HEK293 (cell line): ENCODE results near the gene CPD.

Experiments
- SALL2 ChIP-seq: fragments of 450-650 bp; formaldehyde crosslinking; IDR thresholded peaks from 2 replicates; pipeline ENCODE4 v1.5.0; 2017; ENCODE audit warnings: missing biosample characterization, mild to moderate bottlenecking, missing genetic modification characterization, borderline replicate concordance
- YY1 ChIP-seq: fragments of 450-650 bp; formaldehyde crosslinking; IDR thresholded peaks from 2 replicates; pipeline ENCODE4 v1.5.1; 2018; ENCODE audit warnings: missing biosample characterization, missing genetic modification characterization
- ZBTB17 ChIP-seq: fragments of 450-650 bp; formaldehyde crosslinking; IDR thresholded peaks from 2 replicates; pipeline ENCODE4 v1.5.1; 2016; ENCODE audit warnings: missing biosample characterization, missing genetic modification characterization
- ZBTB21 ChIP-seq: fragments of 450-650 bp; formaldehyde crosslinking; IDR thresholded peaks from 2 replicates; pipeline ENCODE4 v1.5.1; 2017; ENCODE audit warnings: missing biosample characterization, missing genetic modification characterization
- ZIC2 ChIP-seq: fragments of 450-650 bp; formaldehyde crosslinking; IDR thresholded peaks from 2 replicates; pipeline ENCODE4 v1.5.1; 2016; ENCODE audit warnings: missing biosample characterization, missing genetic modification characterization
- ZNF24 ChIP-seq: fragments of 450-650 bp; formaldehyde crosslinking; IDR thresholded peaks from 2 replicates; pipeline ENCODE4 v1.5.1; 2016; ENCODE audit warnings: missing biosample characterization, missing genetic modification characterization
- TF ChIP-seq, protein P1 (sequence below): fragments of 450-650 bp; formaldehyde crosslinking; IDR thresholded peaks from 2 replicates; pipeline ENCODE4 v1.5.1; 2016; ENCODE audit warnings: missing biosample characterization, missing genetic modification characterization
- TF ChIP-seq, protein P2 (sequence below): fragments of 450-650 bp; formaldehyde crosslinking; IDR thresholded peaks from 2 replicates; pipeline ENCODE4 v1.5.1; 2016; ENCODE audit warnings: missing biosample characterization, missing genetic modification characterization, low read depth

DNA sequence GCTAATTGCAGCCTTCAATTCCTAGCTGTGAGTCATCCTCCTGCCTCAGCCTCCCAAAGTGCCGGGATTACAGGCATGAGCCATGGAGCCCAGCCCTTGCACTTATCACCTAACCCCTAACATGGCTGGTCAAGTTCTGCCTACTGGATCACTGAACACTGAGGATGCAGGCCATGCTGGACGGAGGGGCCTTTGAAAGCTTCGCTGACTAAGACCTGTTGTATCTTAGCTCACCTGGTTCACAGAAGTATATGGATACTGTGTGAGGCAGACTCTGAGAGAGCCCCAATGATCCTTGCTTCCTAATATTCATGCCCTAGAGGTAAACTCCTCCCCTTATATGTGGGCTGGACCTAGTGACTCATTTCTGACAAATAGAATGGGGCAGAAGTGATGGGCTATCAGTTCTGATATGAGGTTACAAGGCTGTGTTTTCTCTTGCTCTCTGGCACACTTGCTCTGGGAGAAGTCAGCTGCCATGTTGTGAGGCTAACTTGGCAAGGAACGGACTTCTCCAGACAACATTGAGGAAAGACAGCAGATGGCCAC, 33.1 kb upstream of the CPD start:
- TF ChIP-seq, protein P1, sequence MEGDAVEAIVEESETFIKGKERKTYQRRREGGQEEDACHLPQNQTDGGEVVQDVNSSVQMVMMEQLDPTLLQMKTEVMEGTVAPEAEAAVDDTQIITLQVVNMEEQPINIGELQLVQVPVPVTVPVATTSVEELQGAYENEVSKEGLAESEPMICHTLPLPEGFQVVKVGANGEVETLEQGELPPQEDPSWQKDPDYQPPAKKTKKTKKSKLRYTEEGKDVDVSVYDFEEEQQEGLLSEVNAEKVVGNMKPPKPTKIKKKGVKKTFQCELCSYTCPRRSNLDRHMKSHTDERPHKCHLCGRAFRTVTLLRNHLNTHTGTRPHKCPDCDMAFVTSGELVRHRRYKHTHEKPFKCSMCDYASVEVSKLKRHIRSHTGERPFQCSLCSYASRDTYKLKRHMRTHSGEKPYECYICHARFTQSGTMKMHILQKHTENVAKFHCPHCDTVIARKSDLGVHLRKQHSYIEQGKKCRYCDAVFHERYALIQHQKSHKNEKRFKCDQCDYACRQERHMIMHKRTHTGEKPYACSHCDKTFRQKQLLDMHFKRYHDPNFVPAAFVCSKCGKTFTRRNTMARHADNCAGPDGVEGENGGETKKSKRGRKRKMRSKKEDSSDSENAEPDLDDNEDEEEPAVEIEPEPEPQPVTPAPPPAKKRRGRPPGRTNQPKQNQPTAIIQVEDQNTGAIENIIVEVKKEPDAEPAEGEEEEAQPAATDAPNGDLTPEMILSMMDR (tag by site-specific recombination), result no peak
- TF ChIP-seq ZBTB21 (tag by site-specific recombination) (no peak), ZIC2 (tag by site-specific recombination) (no peak), YY1 (no peak), ZBTB17 (no peak), SALL2 (tag by site-specific recombination) (no peak), ZNF24 (tag by site-specific recombination) (no peak)
- TF ChIP-seq, protein P2, sequence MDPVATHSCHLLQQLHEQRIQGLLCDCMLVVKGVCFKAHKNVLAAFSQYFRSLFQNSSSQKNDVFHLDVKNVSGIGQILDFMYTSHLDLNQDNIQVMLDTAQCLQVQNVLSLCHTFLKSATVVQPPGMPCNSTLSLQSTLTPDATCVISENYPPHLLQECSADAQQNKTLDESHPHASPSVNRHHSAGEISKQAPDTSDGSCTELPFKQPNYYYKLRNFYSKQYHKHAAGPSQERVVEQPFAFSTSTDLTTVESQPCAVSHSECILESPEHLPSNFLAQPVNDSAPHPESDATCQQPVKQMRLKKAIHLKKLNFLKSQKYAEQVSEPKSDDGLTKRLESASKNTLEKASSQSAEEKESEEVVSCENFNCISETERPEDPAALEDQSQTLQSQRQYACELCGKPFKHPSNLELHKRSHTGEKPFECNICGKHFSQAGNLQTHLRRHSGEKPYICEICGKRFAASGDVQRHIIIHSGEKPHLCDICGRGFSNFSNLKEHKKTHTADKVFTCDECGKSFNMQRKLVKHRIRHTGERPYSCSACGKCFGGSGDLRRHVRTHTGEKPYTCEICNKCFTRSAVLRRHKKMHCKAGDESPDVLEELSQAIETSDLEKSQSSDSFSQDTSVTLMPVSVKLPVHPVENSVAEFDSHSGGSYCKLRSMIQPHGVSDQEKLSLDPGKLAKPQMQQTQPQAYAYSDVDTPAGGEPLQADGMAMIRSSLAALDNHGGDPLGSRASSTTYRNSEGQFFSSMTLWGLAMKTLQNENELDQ (tag by site-specific recombination), result no peak
